Measurements from ENCODE around the gene SRD5A3. TPM values are rescaled to one million over a fixed set of nuclear protein-coding genes. Genes with fewer than 3 reads are reported as not detected.

Gene SRD5A3
- polyA plus RNA-seq, 1 donor from 2014 or later = 6.2 TPM

DNA sequence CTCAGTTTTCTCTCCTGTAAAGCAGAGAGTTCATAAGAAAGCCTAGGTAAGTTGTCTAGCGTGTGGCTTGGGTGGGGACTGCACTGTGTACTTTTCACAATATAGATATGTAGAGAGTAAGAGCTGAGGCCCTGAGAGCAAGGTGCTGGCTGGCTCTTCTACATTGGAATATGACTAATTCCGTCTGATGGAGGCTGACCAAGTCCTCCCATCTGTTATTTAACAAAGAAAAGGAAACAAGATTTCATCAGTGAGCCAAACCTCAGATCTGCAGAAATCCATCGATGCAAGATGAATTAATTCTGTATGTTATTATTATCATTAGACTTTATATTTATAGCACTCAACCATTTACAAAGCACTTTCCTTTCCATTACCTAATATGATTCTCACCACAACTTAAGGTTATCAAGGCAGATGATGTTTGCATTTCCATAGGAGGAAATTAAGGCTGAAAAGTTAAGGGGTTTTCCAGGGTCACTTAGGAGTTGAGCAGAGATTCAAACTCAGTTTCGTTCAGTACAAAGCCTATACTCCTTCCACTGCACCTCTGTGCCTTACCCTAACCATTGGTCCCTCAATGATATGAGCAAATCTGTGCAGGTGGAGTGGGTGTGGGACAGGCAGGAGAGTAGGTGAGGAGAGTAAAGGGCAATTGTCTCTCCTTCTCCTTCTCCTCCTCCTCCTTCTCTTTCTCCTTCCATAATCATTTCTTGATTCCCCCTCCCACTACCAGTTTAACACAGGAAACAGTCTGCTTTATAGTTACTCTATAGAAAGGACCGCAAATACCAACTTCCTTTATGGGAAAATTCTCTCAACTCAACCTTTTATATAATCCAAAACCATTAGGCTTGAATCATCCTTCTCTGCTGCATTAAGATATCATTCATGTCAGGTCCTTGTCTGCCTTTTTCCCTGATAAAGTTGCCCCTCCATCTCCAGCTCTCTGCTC is 27.6 kb upstream of the SRD5A3 start:
- TF ChIP-seq, protein P1, sequence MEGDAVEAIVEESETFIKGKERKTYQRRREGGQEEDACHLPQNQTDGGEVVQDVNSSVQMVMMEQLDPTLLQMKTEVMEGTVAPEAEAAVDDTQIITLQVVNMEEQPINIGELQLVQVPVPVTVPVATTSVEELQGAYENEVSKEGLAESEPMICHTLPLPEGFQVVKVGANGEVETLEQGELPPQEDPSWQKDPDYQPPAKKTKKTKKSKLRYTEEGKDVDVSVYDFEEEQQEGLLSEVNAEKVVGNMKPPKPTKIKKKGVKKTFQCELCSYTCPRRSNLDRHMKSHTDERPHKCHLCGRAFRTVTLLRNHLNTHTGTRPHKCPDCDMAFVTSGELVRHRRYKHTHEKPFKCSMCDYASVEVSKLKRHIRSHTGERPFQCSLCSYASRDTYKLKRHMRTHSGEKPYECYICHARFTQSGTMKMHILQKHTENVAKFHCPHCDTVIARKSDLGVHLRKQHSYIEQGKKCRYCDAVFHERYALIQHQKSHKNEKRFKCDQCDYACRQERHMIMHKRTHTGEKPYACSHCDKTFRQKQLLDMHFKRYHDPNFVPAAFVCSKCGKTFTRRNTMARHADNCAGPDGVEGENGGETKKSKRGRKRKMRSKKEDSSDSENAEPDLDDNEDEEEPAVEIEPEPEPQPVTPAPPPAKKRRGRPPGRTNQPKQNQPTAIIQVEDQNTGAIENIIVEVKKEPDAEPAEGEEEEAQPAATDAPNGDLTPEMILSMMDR (IDR thresholded peaks at IDR 0.05; ENCODE audit: poor library complexity, severe bottlenecking) = no peak
- TF ChIP-seq EP300 (conservative IDR thresholded peaks at IDR 0.05; ENCODE audit: poor library complexity, severe bottlenecking) = no peak
- no peak for TF ChIP-seq RAD21 (conservative IDR thresholded peaks at IDR 0.05)
- TF ChIP-seq TAF1 (IDR thresholded peaks at IDR 0.05; ENCODE audit: low read depth) = no peak
- TF ChIP-seq EZH2 (IDR thresholded peaks at IDR 0.05; ENCODE audit: borderline replicate concordance, insufficient read depth, low read length, poor library complexity, severe bottlenecking) = no peak
- TF ChIP-seq MXI1 (conservative IDR thresholded peaks at IDR 0.05; ENCODE audit: poor library complexity, severe bottlenecking) = no peak
- TF ChIP-seq REST (IDR thresholded peaks at IDR 0.05; ENCODE audit: borderline replicate concordance) = no peak
- TF ChIP-seq POLR2AphosphoS5 (IDR thresholded peaks at IDR 0.05) = no peak
- no peak for TF ChIP-seq SMC3 (conservative IDR thresholded peaks at IDR 0.05; ENCODE audit: poor library complexity)
- Histone ChIP-seq H3K9ac (ENCODE audit: low read length) (no peak overlapping the region), H3K27ac (ENCODE audit: low read length) (no peak overlapping the region), H3K27me3 (ENCODE audit: insufficient read depth, low read depth, low read length) (no peaks in the 10 kb centered on the region), H3K9me2 (ENCODE audit: insufficient read depth, low read length) (no peaks in the 10 kb centered on the region), H2AFZ (ENCODE audit: low read depth, low read length) (no peak overlapping the region), H3F3A (ENCODE audit: insufficient read depth, low read length, poor library complexity, severe bottlenecking) (no peaks in the 10 kb centered on the region), H3K9me3 (ENCODE audit: low read length) (no peaks in the 10 kb centered on the region), H4K20me1 (ENCODE audit: insufficient read depth) (no peaks in the 10 kb centered on the region), H3K79me2 (replicated peaks; ENCODE audit: insufficient read depth, low read length) (no peaks in the 10 kb centered on the region), H3K4me3 (ENCODE audit: low read length) (no peak overlapping the region), H3K36me3 (ENCODE audit: insufficient read depth, low read length) (no peaks in the 10 kb centered on the region), H3K4me2 (ENCODE audit: low read length) (no peak overlapping the region)

- Histone ChIP-seq H3F3A (ENCODE audit: insufficient read depth, low read length, poor library complexity, severe bottlenecking) (no peaks in the 10 kb centered on the region), H3K9me3 (ENCODE audit: low read length) (no peaks in the 10 kb centered on the region), H3K27me3 (ENCODE audit: insufficient read depth, low read depth, low read length) (no peaks in the 10 kb centered on the region), H3K27ac (ENCODE audit: low read length) (no peak overlapping the region), H3K79me2 (replicated peaks; ENCODE audit: insufficient read depth, low read length) (no peaks in the 10 kb centered on the region), H3K4me3 (ENCODE audit: low read length) (no peak overlapping the region), H3K36me3 (ENCODE audit: insufficient read depth, low read length) (no peaks in the 10 kb centered on the region), H3K9me2 (ENCODE audit: insufficient read depth, low read length) (no peaks in the 10 kb centered on the region), H3K9ac (ENCODE audit: low read length) (no peak overlapping the region), H2AFZ (ENCODE audit: low read depth, low read length) (no peak overlapping the region), H3K4me2 (ENCODE audit: low read length) (no peak overlapping the region), H4K20me1 (ENCODE audit: insufficient read depth) (no peaks in the 10 kb centered on the region)
- TF ChIP-seq RAD21 (conservative IDR thresholded peaks at IDR 0.05) (peak; percentile 78), EZH2 (IDR thresholded peaks at IDR 0.05; ENCODE audit: borderline replicate concordance, insufficient read depth, low read length, poor library complexity, severe bottlenecking) (no peak), EP300 (conservative IDR thresholded peaks at IDR 0.05; ENCODE audit: poor library complexity, severe bottlenecking) (no peak), POLR2AphosphoS5 (IDR thresholded peaks at IDR 0.05) (no peak), SMC3 (conservative IDR thresholded peaks at IDR 0.05; ENCODE audit: poor library complexity) (peak; percentile 77)
- TF ChIP-seq, protein P1 (IDR thresholded peaks at IDR 0.05; ENCODE audit: poor library complexity, severe bottlenecking) = peak; percentile 78
Observed at GRCh38 chr4:55321707-55322264, 24.3 kb upstream of the SRD5A3 start.
